HG03060 (cell line): Measurements from ENCODE around the gene EIF2B4.
"Not testable (repeated sequence)": the region's sequence is repeated elsewhere in the genome, so short reads cannot be mapped to it uniquely, and the experiment has no call there.

Source experiments
- ATAC-seq: cut with Tn5 transposase; IDR thresholded peaks from one replicate; pipeline ENCODE4 v1.9.1; 2021; ENCODE audit warnings: low read depth, moderate number of reproducible peaks; ENCODE audit not compliant: unreplicated experiment

Gene EIF2B4

DNA sequence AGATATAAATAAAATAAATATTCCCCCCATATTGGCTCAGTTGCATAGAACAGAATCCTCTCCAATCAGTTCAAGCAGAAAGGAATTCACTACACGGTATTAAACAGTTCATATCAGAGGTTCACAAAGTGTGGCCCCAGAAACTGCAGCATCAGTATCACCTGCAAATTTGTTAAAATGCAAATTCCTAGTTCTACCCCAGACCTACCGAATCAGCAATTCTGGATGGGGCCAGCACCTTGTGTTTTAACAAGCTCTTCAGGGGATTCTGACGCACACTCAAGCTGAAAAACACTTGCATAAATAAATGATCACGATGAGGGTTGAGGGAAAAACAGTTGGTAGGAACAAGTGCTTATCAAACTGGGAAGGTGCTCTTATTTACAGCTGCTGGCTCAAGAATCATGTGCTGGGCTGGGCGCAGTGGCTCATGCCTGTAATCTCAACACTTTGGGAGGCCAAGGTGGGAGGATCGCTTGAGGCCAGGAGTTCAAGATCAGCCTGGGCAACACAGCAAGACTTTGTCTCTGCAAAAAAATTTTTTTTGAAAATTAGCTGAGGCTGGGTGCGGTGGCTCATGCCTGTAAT, 19.9 kb downstream of the EIF2B4 start:
- no peak for ATAC-seq

DNA sequence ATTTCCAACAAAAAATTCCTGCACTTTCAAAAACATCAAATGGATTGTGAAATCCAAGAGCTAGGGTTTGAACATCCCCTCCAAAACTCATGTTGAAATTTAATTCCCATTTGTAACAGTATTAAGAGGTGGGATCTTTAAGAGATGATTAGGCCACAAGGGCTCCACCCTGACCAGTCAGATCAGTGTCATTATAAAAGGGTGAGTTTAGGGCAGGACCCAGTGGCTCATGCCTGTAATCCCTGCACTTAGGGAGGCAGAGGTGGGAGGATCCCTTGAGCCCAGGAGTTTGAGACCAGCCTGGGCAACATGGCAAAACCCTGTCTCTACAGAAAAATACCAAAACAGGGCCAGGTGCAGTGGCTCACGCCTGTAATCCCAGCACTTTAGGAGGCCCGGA, 22.5 kb downstream of the EIF2B4 start:
- ATAC-seq: no peak

DNA sequence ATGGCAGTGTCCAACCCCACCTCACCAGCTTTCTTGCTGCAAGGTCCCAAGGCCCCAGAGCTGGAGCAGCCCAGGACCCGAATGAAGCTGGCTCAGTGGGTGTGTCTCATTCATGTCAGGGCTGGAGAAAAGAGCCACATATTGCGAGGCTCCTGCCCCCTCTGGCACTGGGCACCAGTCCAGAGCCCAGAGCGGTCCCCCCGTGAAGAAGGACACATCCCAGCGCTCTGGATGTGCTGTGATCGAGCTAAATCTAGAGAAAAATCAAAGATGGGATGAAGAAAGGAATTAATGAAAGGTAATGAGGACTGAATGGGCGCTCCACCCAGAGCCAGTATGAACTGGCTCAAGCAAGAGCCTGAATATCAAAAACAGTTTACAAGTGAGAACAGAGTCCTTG, 34.0 kb downstream of the EIF2B4 start:
- ATAC-seq: no peak

DNA sequence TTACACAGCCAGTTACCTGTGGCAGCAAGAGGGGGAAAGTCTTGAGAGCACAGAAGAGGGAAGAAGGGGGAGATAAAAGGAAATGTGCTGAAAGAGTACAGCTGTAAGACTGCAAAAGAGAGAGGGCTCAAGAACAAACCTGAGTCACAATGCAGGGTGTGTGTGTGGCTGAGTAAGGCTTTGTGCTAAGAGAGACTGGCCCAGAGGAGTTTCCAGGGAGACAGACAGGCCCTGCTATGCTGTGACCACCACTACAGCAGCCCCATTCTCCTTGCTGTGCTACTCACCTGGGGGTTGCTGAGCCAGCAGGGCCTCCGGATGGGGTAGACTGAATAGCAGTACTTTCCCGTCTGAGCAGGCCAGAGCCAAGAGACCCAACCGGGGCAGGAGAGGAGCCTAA, 34.8 kb downstream of the EIF2B4 start:
- no peak for ATAC-seq

DNA sequence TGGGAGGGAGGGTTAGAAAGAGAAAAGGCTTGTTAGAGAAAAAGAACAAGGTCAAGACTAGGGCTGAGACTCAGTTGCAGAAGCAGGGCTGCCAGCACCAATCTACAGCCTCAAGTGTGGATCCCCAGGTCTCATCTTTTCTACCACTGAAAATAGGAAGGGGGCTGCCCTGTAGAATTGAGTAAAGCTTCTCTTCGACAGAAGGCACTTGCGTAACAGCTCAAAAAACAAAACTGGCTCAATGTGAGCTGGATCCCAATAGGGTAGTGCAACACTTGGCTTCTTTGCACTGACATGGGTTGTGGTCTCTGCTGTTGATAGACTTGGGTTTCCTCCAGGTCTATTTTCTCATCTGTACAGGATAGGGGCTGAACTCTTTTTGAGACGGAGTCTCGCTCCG, 45.4 kb downstream of the EIF2B4 start:
- ATAC-seq: no peak

DNA sequence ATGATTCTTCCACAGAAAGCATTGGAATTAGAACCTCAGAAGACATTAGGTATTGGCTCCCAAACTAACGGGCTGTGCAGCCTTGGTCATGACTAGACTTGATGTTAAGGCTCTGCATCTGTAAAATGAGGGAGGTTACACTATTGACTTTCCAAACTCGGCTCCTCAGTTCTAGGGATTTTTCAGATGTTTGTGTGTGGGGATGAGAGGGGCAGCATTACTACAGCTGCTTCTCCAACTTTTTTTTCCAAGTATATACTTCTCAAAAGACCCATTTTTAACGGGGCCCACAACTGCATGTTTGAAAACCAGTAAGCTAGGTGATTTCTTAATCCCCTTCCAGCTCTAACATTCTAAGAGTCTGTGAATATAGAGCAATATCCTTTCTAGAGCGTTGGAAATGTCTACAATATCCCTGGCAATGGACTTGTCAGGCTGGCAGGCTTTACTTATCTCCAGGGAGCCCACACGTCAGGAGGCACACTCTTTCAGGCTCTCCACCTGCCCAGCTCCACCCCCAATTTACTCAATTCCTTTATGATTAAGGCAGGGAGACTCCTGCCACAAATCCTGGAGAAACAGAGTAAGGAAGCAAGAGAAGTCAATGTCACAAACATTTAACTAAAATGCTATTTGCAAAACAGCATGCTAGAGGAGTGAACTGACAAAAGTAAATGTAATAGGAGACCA, 46.4 kb downstream of the EIF2B4 start:
- no peak for ATAC-seq

DNA sequence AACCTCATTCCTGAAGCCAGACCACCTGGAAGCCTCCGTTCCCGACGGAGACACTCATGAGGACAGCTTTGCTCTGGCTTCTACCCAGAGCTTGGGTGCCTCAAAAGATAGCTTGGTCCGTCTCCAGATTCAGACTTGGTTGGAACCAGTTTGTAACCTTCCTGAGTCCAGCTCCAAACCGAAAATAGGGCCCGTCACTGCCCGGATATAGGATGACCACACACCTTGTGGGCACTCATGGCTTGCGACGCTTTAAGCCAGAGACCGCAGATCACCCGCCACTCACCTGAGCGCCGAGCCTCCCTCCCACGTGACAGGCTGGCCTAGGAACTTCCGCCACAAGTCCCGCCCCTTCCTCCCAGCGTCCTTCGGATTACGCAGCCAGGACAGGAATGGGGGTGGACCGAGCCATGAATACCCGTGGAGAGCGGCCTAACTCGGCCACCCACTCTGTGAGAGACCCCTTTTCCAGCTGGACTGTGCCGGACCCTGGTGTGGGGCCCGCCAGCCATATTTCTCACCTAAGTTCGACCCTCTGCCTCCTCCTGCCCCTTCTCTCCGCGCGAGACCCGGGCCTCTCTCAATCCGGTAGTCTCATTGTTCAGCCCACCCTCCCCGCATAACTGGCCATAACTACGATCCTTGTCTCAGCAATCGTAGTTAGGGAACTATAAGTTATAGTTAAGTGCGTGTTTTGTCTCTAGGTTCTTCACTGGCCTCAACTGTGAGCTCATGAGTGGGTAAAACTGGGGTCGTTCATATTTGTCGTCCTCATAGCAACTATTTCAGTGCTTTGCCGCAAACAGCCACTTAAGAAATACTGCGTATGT, 47.2 kb downstream of the EIF2B4 start, which contains the start of gene MPV17:
Gene MPV17, minus strand, starts transcription at position 332 of the 830 bp plus-strand sequence. CDS start 580 bp downstream, outside the sequence.
- peak; percentile 70 for ATAC-seq

DNA sequence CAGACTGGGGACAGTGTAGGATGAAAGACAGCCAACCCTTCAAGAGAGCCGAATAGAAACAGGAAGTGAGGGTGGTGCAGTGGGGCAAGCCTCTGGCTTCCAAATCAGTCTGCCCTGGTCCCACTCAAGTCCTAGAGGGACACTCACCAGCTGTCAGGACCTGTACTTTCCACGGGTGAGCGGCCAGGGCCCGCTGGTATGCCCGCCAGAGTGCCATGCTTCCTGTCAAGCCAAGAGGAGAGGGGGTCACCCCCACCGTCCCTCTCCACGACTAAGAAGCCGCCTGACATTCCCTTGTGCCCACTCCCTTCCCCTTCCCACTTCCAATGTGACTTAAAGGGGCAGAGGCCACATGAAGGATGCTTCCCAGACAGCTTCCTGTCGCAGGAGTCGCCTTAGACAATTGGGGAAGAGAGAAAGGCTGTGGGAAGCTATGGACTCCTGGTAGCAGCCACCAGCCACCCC, 47.8 kb downstream of the EIF2B4 start:
- ATAC-seq: no peak

DNA sequence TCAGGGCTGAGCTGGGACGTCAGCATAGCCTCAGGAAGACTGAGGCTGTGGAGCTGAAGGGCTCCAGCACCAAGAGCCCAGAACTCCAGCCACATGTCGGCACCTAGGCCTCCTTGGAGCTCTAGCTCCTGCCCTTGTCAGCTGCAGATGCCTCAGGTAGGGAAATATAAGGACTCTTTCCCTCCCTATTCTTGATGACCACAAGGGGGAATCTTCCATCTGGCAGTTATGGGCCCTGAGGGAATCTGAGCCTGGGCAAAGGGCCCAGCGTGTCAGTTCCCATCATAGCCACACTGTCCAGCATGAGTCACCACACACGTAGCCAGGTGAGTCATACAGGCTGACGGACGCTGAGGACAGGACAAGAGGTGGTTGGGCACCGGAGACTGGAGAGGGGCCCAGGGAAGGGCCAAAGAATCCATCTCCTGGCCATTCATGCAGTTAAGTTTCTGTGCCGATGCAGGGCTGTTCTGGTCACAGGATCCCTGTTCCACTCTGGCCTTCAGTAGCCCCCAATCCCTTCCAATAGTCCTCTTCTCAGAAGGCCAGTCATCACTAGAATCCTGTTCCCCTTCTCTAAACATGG, 49.1 kb downstream of the EIF2B4 start:
- ATAC-seq: no peak

DNA sequence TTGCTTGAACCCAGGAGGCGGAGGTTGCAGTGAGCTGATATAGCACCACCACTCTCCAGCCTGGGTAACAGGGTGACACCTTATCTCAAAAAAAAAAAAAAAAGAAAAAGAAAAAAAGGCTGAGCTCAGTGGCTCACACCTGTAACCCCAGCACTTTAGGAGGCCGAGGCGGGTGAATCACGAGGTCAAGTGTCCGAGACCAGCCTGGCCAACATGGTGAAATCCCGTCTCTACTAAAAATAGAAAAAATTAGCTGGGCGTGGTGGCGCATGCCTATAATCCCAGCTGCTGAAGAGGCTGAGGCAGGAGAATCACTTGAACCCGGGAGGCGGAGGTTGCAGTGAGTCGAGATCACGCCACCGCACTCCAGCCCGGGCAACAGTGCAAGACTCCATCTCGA, 50.3 kb downstream of the EIF2B4 start:
- not testable (repeated sequence) for ATAC-seq

DNA sequence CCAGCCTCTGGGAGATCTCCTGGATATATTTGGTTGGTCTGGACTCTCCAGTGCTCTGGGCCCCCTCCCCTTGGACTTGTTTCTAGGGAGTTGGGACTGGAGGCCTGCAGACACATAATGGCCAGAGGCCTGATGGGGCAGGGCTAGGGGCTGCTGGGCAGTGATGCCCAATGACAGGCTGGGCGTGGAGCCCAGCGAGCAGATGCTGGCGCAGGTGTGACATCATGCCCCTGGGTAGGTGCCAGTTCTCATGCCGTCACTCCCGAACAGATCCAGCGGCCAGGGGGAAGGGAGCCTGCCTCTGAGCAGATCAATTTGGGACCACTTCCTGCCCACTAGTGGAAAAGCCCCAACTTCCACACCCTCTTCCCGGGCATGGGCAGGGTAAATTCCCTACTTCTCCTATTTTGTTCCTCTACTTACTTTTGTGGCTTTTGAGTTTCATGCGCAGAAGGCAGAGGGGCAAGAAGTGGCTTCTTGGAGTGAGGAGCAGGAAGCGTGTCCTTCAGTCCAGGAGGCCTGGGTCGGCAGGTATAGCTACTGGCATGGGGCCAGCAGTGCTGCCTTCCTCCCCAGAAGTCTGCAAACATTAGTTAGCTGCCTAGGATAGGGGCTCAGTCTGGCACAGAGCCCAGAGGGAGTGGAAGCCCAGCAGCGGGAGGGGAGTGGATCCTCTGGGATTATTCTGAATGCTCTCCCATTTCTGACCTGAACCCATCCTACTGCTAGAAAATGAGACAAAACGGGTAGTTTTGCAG, 53.3 kb downstream of the EIF2B4 start:
- ATAC-seq: no peak

DNA sequence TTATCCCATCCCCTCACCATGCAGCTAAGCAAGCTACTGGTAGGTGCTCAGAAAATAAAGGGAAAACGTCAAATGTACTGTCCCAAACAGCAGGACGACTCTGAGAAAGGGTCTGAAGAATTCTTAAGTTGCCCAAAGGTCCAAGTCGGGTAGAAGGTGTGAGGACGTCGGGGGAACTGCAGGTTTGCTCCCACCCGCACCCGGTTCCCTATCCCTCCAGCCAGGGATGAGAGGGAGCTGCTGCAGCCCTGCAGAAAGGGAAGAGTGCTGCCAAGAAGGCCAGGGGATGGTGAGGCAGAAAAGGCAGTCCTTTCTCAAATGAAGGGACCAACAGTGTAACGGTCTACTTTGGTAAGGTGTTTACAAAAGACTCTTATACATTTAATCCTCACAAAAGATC, 55.0 kb downstream of the EIF2B4 start:
- ATAC-seq: no peak

DNA sequence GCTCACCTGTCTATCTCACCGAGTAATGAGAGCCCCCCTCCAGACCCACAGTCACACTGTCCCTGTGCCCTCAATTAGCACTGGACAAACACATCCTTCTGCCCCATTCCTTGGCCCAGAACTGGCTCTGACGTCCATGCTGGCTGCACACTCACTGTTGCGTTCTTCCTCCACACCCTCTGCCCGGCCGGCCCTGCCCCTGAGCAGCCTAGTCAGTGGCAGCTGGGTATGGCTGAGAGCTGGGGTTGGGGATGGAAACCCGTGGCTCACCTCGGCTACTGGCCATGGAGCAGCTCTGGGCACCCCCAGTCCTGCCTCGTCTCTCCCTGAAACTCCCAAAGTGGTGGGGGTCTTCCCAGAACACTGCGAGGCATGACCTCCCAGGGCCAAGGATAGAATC, 55.4 kb downstream of the EIF2B4 start:
- ATAC-seq: no peak
